ENCODE data around the gene POC1A.

Gene POC1A

GRCh38 chr3:52108302-52109232, 45.7 kb downstream of the POC1A start:
- DNase-seq, result peak in 27 of 51 donors; percentile 16 to 78 (median 43)

DNA sequence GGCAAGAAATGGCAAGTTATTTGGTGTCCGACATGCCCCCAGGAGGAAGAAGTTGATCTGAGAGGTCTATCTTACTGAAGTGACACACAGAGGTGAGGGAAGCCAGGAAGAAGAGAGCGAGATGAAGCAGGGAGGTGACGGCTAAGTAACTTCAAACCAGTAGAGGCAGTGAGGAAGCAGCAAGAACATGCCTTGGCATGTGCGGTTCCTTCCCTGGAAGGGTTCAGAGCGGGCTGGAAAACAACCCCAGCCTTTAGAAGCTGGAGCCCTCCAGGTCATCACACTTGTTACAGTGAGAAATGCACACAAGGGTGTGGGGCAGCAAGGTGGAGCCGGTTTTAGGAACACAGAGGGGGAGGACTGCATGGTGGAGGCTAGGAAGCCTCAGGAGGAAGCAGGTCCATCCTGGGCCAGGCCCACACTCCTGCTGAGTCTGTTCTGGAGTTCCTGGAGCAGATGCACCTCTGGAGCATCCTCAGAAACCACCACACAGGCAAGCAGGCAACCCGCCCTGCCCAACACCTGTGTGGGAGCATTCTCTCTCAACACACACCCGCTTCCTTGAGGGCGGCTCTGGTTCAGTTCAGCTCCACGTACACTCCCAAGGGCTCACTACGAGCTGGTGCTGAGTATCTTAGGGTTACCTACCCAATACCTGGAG, 47.1 kb downstream of the POC1A start:
- no peak for DNase-seq

DNA sequence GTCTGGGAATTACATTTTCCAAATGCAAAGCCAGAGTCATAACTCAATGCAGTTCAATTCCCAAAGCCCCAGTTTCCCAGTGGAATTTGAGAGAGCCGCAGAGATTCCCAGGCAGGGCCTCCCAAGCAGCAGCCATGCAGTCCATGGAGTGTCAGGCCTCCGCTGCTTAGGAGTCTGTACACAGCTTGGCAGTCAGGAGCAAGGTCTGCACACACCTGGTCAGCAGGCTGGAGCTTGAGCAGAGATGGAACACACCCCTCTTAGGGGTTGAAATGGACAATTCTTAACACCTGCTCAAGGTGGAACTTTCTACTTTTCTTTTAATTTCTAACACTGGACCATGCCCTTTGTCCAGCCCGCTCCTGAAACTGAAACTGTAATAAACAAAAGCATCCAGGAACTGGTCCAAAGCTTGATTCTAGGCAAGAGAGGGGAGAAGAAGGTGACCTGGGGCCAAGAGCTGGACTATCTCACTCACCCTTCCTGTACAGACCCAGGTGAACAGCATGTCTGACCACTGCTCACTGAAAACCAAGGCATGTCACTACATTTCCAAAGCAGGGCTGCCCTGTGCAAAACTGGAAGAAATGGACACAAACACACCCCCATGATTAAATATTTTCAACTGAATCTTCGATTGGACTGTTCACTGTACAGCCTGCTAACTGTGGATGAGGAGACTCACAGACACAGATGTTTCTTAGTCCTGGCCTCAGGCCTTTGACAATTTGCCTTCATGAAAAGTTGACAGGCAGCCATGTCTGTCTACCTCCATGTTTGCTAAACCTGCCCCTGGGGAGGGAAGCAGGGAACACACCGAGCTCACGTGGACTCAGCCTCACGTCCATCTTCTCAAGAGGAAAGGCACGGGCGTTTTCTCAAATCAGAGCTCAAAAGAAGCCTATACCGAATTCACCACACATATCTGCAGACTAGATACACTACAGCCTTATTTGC, 49.3 kb downstream of the POC1A start:
- no peak for DNase-seq

GRCh38 chr3:52102934-52103333, 51.3 kb downstream of the POC1A start:
- DNase-seq, result no peak

DNA sequence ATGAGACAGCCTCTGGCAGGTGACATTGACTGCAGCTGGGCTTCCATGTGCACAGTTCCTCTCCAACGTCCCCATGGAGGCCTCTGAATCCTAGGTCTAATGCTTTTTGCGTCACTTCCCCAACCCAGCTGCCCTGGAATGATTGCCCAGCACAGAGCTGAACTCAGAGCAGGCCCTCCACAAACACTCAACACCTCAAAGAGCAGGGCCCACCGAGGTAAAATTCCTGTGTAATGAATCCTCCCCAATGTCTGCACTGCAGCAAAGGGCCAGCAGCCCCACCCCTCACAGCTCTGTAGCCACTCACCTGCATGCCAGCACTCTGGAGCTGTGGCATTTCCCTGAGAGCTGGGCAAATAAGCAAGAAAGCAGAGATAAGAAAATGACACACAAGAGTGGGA, 55.2 kb downstream of the POC1A start:
- DNase-seq, result no peak

DNA sequence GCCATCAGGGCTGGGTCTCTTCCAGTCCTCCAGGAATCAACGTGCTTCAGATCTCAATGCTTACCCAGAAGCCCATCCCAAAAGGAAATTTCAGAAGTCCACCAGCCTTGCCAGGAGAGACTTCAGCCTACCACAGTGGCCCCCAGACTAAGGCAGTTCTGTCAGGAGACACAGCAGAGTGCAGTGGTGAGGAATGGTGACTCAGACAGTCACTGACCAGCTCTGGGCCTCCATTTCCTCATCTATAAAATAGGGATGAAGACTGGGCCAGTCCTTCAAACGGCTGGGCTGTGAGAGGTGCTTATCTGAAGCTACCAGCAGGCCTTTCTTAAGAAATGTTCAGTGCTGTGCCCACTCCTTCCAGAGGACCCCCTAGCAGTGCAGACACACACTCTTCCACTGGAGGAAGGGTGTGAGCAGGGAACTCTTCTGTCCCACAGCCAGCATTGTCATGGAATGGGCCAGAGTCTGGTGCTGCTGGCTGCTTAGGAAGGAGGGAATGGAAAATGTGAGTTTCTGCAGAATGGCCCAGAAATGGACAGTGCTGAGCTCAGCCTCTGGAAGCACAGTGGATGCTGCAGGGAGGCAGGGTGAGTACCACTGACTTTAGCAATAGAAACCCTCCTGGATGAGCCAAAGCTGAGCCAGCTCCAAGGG, 56.2 kb downstream of the POC1A start:
- DNase-seq, result no peak

- DNase-seq, result no peak
Observed at GRCh38 chr3:52095990-52096775, 58.0 kb downstream of the POC1A start.

DNA sequence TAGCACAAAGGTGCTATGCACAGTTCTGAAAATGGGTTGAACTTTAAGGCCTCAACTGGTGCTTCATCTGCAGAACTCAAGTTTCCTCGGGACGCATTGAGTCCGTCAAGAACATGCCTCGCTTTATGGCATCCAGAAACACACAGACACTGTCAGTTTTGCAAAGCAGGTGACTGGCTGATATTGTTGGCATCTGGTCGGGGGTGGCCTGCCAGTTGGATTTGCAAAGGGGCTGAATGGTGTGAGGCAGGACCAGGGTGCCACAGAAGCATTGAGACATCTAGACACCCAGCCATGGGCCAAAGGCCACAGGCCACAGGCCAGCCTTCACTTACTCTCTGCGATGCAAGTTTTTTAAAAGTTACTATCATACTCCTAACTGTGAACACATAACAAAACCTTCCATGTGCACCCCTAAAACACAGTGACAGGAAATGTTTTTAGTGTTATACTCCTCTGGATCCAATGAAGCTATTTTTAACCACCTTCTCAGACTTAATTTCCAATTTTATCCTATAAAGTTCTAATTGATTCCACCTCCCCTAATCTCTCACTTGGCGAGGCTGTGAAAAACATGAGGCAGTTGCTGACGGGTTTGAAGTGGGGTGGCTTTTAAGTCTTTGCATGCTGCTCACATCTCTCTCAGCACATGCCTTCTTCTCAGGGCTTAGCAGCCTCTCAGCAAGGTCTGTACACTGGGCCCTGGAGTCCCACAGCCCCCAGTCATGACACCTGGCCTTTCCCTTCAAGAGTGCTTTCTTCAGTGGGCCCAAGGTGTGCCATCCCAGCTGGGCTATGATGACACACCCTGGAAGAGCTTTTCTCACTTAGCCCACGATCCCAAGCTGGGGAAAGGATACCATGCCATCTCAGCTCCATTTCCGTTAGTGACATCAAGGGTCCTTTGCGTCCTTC, 59.4 kb downstream of the POC1A start:
- DNase-seq, result no peak

GRCh38 chr3:52093756-52094545, 60.3 kb downstream of the POC1A start:
- no peak for DNase-seq

- no peak for DNase-seq
Observed at GRCh38 chr3:52092891-52093290, 61.3 kb downstream of the POC1A start.

DNA sequence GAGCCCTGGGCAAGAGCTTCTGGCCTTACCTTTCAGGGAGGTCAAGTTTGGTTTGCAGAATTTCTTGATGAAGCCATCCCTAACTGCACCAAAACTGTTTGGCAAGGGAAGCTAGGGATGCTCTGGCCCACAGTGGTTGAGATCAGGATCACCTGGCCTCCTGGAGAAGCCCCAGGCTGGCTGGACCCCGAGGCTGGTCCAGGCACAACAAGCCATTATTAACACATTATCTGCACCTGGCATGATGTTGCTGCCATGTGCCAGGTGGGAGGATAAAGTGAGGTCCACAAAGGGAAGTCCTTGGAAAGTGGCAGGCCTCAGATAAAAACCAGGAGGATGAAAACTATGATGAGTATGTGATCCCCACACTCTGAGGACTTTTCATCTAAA, 62.0 kb downstream of the POC1A start:
- DNase-seq, result no peak

DNA sequence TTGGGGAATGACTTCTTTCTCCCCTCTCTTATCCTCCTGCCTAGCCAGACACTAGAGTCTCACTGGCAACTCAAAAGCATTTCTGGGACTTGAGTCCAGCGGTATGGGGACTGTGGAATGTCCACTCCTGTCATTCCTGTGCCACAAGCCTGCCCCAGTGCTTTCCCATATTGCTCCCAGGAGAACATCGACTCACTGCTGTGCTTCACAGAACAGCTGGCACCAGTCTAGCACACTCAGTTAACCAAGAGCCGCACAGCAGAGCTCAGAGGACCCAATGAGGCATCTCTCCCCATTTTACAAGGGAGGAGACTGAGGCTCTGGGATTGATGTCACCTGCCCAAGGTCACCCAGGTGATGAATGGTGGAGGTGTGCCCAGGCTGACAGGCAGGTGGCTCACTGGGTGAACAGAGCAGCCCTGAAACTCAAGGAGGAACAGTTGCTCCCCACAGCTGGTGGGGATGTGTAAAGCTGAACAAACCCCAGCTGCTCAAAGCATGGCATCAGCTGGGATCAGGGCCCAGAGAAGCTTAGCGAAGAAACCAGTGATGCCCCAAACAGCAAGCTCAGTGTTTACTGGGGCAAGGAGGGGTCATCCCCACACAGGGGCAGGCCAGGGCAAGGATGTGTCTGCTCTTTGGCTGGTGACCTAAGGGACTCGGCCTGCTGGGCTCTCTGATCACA, 62.5 kb downstream of the POC1A start:
- peak in 17 of 51 donors; percentile 18 to 72 (median 47) for DNase-seq

- DNase-seq, result no peak
Observed at GRCh38 chr3:52090933-52091468, 63.2 kb downstream of the POC1A start.

DNA sequence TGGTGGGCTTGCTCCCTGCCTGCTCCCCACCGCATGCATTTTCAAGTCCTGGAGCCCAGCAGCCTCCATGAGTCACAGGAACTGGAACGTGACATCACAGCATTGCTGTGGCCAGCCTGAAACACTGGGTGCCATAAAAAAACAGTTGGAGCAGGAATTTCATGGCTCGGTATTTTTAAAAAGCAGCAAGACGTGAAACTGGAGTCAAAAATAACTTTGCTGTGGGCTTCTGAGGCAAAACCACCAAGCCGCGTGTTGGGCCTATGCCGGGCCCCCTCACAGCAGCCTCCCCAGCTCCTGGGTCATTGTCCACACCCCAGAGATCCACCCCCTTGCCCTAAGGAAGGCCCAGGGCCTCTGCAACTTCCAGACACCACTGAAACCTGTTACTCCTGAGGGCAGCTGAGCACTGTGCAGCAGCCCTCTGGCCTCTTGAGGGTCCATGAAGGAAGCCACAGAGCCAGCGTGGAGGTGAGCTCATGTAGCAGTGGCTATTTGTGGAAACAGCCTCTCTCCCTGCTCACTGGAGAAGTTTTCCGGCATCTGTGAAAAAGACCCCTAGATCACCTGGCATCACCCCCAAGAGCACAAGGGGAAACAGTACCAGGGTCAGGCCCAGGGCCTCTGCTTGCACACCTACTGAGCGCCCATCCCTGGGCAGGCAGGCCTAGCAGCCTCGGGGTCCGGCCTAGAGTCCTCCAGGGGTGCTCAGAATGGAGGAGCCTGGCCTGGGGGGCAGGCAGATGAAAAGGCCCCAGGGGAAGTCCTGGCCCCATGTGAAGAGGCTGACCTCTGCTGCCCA, 63.9 kb downstream of the POC1A start:
- peak in 1 of 51 donors; percentile 28 for DNase-seq

DNA sequence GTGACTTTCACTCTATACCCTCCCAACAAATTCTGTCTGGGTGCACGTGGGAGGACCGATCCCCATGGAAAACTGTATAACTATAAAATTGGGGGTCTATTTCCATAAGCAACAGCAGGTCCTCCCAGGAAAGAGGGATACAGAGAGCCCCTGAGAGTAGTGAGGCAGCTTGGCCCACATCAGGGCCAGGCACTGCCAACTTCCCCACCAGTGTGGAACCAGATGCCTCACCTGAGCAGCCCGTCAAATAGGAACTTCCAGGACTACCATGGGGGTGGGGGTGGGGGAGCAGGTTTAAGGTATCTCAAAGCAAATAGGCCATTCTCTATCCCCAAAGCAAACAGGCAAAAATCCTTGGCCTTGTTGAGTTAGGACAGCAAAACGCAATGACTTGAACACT, 64.5 kb downstream of the POC1A start:
- no peak for DNase-seq
